ENCODE data around the gene GABBR2.

Gene GABBR2

GRCh38 chr9:98242426-98242825 lies 466.3 kb downstream of the GABBR2 start:
- no peak for TF ChIP-seq CTCF (conservative IDR thresholded peaks at IDR 0.05; ENCODE audit: low read length)
- no peak overlapping the region for H3K4me3 ChIP-seq (ENCODE audit: low read length)
- DNase-seq (ENCODE audit: low read depth) = no peak

- no peak for DNase-seq (ENCODE audit: low read depth)
- H3K4me3 ChIP-seq (ENCODE audit: low read length) = no peak overlapping the region
- no peak for TF ChIP-seq CTCF (conservative IDR thresholded peaks at IDR 0.05; ENCODE audit: low read length)
These were observed 467.1 kb downstream of the GABBR2 start for GRCh38 chr9:98241357-98242300.

GRCh38 chr9:98240475-98240874 lies 468.3 kb downstream of the GABBR2 start:
- DNase-seq (ENCODE audit: low read depth) = no peak
- no peak for TF ChIP-seq CTCF (conservative IDR thresholded peaks at IDR 0.05; ENCODE audit: low read length)
- no peak overlapping the region for H3K4me3 ChIP-seq (ENCODE audit: low read length)

Data from AG10803 (cell line).